Measurements from ENCODE around the gene RHOBTB1. TPM values are rescaled to one million over a fixed set of nuclear protein-coding genes. Genes with fewer than 3 reads are reported as not detected.

Gene RHOBTB1
- total RNA-seq, 1 donor from 2014 or later = 0.24 TPM

DNA sequence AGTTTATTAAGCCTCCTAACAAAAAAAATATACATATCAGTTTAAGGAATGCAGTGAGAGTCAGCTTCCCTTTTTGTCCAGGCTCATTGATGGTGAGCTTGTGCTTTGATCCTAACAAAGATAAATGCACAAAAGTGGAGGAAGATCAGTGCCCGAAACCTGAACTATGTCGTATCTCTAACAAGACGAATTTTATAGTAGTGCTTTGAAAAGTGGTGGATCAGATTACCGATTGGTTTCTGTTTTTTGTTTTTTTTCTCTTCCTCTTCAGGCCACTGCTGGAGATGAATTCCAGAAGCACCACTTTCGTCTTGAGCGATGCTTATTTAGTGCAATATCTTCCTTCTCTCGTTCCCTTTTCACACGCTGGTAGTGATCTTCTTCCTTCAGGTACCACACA is 72.8 kb downstream of the RHOBTB1 start:
- H3K27ac Mint-ChIP-seq = no peak overlapping the region
- no peaks in the 10 kb centered on the region for H3K9me3 Mint-ChIP-seq
- POLR2A ChIA-PET = no interaction called here
- no peak for ATAC-seq (ENCODE audit: low read depth)
- peaks cover 3% of the 10 kb centered on the region for H3K27me3 Mint-ChIP-seq
- no peaks in the 10 kb centered on the region for H3K4me1 Mint-ChIP-seq
- TF ChIP-seq CTCF (IDR thresholded peaks at IDR 0.05) = no peak
- no peak for DNase-seq
- CTCF ChIA-PET = interaction anchor here (0.6 kb wide), 1 partner anchor 85 kb away, joined by 5 read pairs; no protein-coding TSS in a partner anchor
- intact Hi-C loops (cut with micrococcal nuclease) = no loop called here
- H3K4me3 Mint-ChIP-seq = no peak overlapping the region
- H3K36me3 Mint-ChIP-seq (ENCODE audit: low read depth) = no peaks in the 10 kb centered on the region

- no peak for DNase-seq
Measured at GRCh38 chr10:60870803-60871202, 73.2 kb downstream of the RHOBTB1 start.

GRCh38 chr10:60870416-60870728 is 73.6 kb downstream of the RHOBTB1 start:
- H3K9me3 Mint-ChIP-seq = no peaks in the 10 kb centered on the region
- DNase-seq = no peak
- H3K27me3 Mint-ChIP-seq = peaks cover 3% of the 10 kb centered on the region

More at GRCh38 chr10:60870803-60871202, 73.2 kb downstream of the RHOBTB1 start:
- H3K4me3 Mint-ChIP-seq = no peak overlapping the region
- H3K27ac Mint-ChIP-seq = no peak overlapping the region
- H3K27me3 Mint-ChIP-seq = peaks cover 3% of the 10 kb centered on the region
- CTCF ChIA-PET = interaction anchor here (0.6 kb wide), 1 partner anchor 85 kb away, joined by 5 read pairs; no protein-coding TSS in a partner anchor
- no peaks in the 10 kb centered on the region for H3K4me1 Mint-ChIP-seq
- ATAC-seq (ENCODE audit: low read depth) = no peak
- H3K36me3 Mint-ChIP-seq (ENCODE audit: low read depth) = no peaks in the 10 kb centered on the region
- POLR2A ChIA-PET = no interaction called here
- H3K9me3 Mint-ChIP-seq = no peaks in the 10 kb centered on the region
- intact Hi-C loops (cut with micrococcal nuclease) = no loop called here
- no peak for TF ChIP-seq CTCF (IDR thresholded peaks at IDR 0.05)

DNA sequence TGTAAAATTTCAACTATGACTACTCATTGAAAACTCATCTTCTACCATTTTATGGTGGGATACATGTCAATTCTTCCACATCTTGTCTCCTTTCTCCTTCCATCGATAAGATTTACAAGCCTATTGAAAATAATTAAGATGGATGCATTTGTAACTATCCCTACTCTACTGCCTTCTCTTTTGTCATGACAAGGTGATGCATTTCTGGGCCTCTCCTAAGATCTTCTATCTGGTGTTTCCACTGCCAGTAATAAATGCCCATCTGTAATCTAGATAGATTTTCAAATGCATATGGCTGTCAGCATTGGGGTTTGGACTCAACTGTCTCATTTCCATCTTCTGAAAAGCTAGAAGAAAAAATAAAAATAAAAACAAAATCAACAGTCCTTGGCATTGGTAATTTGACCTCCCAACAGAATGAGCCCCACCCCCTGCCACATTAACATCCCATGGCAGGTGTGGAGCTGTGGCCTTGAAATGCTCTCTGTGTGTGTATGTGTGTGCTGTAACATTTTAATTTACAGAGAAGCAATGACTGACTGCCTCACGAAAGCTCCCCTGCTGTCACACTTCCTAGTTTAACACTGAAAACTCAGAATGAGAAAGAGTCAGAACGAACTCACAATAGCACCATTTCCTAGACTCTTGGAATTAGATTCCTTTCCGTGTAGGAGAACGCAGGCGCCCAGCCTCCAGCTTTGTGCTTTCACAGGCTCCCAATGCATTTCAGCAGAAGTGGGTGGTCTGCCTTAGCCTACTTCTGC is 74.2 kb downstream of the RHOBTB1 start:
- Mint-ChIP-seq H3K36me3 (ENCODE audit: low read depth) (no peaks in the 10 kb centered on the region), H3K4me3 (no peak overlapping the region), H3K27me3 (peaks cover 3% of the 10 kb centered on the region), H3K4me1 (no peaks in the 10 kb centered on the region), H3K27ac (no peak overlapping the region), H3K9me3 (no peaks in the 10 kb centered on the region)
- intact Hi-C loops (cut with micrococcal nuclease) = no loop called here
- POLR2A ChIA-PET = no interaction called here
- TF ChIP-seq CTCF (IDR thresholded peaks at IDR 0.05) = no peak
- CTCF ChIA-PET = no interaction called here
- DNase-seq (no peak), ATAC-seq (ENCODE audit: low read depth) (no peak)

More at GRCh38 chr10:60870416-60870728, 73.6 kb downstream of the RHOBTB1 start:
- Mint-ChIP-seq H3K4me3 (no peak overlapping the region), H3K27ac (no peak overlapping the region), H3K36me3 (ENCODE audit: low read depth) (no peaks in the 10 kb centered on the region), H3K4me1 (no peaks in the 10 kb centered on the region)
- POLR2A ChIA-PET = no interaction called here
- CTCF ChIA-PET = no interaction called here
- intact Hi-C loops (cut with micrococcal nuclease) = no loop called here
- no peak for TF ChIP-seq CTCF (IDR thresholded peaks at IDR 0.05)
- no peak for ATAC-seq (ENCODE audit: low read depth)

DNA sequence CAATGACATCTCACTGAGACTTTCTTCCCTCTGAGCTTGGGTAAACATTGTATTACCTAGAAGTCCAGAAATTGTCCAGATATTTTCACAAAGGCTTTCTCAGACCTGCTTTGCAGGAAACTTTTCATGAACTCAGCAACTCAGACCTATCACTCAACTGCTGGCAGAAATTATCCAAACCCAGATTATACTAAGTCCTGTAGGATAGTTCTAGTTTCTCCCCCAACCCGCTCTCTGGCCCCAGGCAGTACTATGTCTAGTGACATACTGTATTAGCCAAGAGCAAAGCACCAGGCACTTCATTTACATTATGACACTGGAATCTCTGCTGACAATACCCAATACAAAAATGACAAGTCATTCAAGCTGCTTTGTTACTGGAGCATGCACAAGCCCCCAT is 75.0 kb downstream of the RHOBTB1 start:
- POLR2A ChIA-PET = no interaction called here
- TF ChIP-seq CTCF (IDR thresholded peaks at IDR 0.05) = no peak
- no peak overlapping the region for H3K4me3 Mint-ChIP-seq
- peaks cover 5% of the 10 kb centered on the region for H3K27me3 Mint-ChIP-seq
- no peaks in the 10 kb centered on the region for H3K9me3 Mint-ChIP-seq
- H3K27ac Mint-ChIP-seq = no peak overlapping the region
- CTCF ChIA-PET = interaction anchor here (1.0 kb wide), 1 partner anchor 15 kb away, joined by 3 read pairs; no protein-coding TSS in a partner anchor
- H3K36me3 Mint-ChIP-seq (ENCODE audit: low read depth) = no peaks in the 10 kb centered on the region
- H3K4me1 Mint-ChIP-seq = no peaks in the 10 kb centered on the region
- intact Hi-C loops (cut with micrococcal nuclease) = no loop called here
- DNase-seq (no peak), ATAC-seq (ENCODE audit: low read depth) (no peak)

Data from activated B cell treated with CpG ODN at 0.5 μM for 24 hours (primary cell).